Measurements from ENCODE around the gene C9orf50. TPM values are rescaled to one million over a fixed set of nuclear protein-coding genes. Genes with fewer than 3 reads are reported as not detected.

C9orf50 gene
- total RNA-seq, 4 donors from 2014 or later, result 0.64 TPM; not detected in 3

GRCh38 chr9:129633848-129634247 is 12.9 kb upstream of the C9orf50 start:
- 83% methylated on average over 12 of the region's 13 CpGs for WGBS
- Histone ChIP-seq H3K4me1 (peaks cover 37% of the 10 kb centered on the region), H3K4me3 (no peak overlapping the region), H3K27ac (no peak overlapping the region), H3K27me3 (no peaks in the 10 kb centered on the region), H3K36me3 (peaks cover 63% of the 10 kb centered on the region), H3K9me3 (no peaks in the 10 kb centered on the region)
- TF ChIP-seq, protein P1, sequence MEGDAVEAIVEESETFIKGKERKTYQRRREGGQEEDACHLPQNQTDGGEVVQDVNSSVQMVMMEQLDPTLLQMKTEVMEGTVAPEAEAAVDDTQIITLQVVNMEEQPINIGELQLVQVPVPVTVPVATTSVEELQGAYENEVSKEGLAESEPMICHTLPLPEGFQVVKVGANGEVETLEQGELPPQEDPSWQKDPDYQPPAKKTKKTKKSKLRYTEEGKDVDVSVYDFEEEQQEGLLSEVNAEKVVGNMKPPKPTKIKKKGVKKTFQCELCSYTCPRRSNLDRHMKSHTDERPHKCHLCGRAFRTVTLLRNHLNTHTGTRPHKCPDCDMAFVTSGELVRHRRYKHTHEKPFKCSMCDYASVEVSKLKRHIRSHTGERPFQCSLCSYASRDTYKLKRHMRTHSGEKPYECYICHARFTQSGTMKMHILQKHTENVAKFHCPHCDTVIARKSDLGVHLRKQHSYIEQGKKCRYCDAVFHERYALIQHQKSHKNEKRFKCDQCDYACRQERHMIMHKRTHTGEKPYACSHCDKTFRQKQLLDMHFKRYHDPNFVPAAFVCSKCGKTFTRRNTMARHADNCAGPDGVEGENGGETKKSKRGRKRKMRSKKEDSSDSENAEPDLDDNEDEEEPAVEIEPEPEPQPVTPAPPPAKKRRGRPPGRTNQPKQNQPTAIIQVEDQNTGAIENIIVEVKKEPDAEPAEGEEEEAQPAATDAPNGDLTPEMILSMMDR (IDR thresholded peaks at IDR 0.05), result no peak
- TF ChIP-seq POLR2A (IDR thresholded peaks at IDR 0.05) (no peak), POLR2AphosphoS5 (IDR thresholded peaks at IDR 0.05) (no peak), EP300 (IDR thresholded peaks at IDR 0.05) (no peak)
- no peak for DNase-seq (ENCODE audit: low spot score in 2 of 2)

DNA sequence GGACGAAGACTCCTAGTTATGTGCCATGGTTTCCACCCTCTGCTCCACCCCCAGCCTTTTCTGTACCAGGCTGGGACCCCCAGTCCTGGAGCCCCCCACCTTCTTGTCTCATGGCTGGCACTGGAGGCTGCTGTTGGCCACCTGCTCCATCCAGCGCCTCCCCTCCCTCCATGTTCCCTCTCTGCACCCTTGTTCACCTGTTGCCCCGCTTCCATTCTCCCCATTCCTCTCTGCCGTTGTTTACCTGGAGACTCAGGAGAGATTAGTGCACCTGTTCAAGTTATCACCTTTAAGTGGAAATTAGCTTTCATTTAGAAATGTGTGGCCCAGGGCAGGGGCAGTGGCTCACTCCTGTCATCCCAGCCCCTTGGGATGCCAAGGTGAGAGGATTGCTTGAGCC is 12.3 kb upstream of the C9orf50 start:
- Histone ChIP-seq H3K4me3 (no peak overlapping the region), H3K27me3 (no peaks in the 10 kb centered on the region), H3K9me3 (no peaks in the 10 kb centered on the region), H3K4me1 (peaks cover 43% of the 10 kb centered on the region), H3K27ac (no peak overlapping the region), H3K36me3 (peaks cover 57% of the 10 kb centered on the region)
- 88% methylated on average over 4 of the region's 4 CpGs for WGBS
- TF ChIP-seq, protein P1 (IDR thresholded peaks at IDR 0.05), result no peak
- TF ChIP-seq POLR2AphosphoS5 (IDR thresholded peaks at IDR 0.05) (no peak), EP300 (IDR thresholded peaks at IDR 0.05) (no peak), POLR2A (IDR thresholded peaks at IDR 0.05) (no peak)
- no peak for DNase-seq (ENCODE audit: low spot score in 2 of 2)

DNA sequence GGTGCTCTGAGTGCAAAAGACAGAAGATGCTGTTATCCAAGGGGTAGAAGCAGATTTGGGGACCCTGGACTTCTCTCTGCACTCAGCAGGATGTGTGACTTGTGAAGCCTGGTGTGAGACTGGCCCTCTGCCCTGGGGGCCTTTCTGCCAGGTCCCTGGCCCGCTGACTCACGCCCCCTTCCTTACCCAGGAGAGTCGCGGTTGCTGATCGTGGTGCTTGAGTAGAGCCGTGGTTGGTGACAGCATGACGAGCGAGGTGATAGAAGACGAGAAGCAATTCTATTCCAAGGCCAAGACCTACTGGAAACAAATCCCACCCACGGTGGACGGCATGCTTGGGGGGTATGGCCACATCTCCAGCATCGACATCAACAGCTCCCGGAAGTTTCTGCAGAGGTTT is 11.6 kb upstream of the C9orf50 start:
- Histone ChIP-seq H3K9me3 (no peaks in the 10 kb centered on the region), H3K4me3 (no peak overlapping the region), H3K4me1 (peaks cover 51% of the 10 kb centered on the region), H3K27me3 (no peaks in the 10 kb centered on the region), H3K36me3 (peaks cover 50% of the 10 kb centered on the region), H3K27ac (no peak overlapping the region)
- DNase-seq (ENCODE audit: low spot score in 2 of 2), result no peak
- WGBS, result 77% methylated on average over 13 of the region's 13 CpGs
- TF ChIP-seq, protein P1 (IDR thresholded peaks at IDR 0.05), result no peak
- TF ChIP-seq EP300 (IDR thresholded peaks at IDR 0.05), result no peak
- no peak for TF ChIP-seq POLR2AphosphoS5 (IDR thresholded peaks at IDR 0.05)
- no peak for TF ChIP-seq POLR2A (IDR thresholded peaks at IDR 0.05)

DNA sequence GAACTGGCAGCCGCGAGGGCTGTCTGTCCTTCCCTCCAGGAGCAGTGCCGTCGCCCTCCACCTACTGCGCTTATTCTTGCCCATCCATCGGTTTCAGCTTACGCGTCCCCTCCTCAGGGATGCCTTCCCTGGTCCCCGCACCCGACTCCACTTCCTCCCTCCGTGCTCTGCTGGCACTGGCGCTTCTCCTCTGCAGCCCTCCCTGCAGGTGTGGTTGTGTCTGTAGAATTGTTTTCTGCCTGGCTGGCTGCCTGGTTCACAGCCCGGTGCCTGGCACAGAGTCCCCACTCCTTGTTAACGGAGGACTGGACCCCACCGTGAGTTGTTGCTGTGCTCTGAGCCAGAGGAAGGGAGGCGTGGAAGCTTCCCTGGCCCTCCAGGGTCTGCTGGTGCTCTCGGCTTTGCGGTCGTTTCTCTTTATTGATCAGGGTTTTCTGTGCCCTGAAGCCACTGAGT is 10.8 kb upstream of the C9orf50 start:
- Histone ChIP-seq H3K36me3 (peaks cover 42% of the 10 kb centered on the region), H3K4me1 (peaks cover 58% of the 10 kb centered on the region), H3K27me3 (no peaks in the 10 kb centered on the region), H3K4me3 (no peak overlapping the region), H3K9me3 (no peaks in the 10 kb centered on the region), H3K27ac (no peak overlapping the region)
- no peak for DNase-seq (ENCODE audit: low spot score in 2 of 2)
- 48% methylated on average over 15 of the region's 19 CpGs for WGBS
- TF ChIP-seq POLR2AphosphoS5 (IDR thresholded peaks at IDR 0.05), result no peak
- TF ChIP-seq EP300 (IDR thresholded peaks at IDR 0.05), result no peak

DNA sequence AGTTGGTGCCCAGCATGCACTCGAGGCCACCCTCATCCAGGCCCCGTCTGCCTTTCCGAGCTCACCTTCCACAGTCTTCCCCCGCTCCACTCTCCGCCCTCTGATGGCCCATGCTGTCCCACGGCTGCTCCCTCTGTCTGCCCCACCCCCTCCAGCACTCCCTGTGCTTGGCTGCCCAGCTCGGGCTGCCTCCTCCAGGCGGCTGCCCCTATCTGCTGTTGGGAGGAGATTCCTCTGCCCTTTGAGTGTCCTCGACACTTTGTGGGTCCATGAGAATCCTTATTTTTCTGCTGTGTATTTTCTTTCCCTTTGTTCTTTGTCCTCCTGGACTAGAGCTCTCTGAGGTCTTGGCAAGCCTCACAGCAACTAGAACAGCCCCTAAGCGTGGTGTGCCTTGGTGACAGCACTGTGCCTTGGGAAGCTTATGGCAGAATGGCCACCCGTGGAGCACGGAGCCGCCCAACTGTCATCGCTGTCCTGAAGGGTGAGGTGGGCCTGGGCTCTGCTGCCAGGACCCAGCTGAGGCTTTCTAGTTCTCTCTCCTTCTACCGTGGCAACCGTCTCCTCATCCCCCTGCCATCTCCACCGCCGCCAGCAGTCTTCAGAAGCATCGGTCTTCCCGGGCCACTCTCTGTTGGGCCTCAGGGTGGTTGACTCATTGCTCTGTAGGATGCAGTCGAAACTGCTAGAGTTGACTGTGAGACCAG is 10.2 kb upstream of the C9orf50 start:
- peaks cover 36% of the 10 kb centered on the region for H3K36me3 ChIP-seq
- TF ChIP-seq POLR2AphosphoS5 (IDR thresholded peaks at IDR 0.05) (no peak), POLR2A (IDR thresholded peaks at IDR 0.05) (no peak), EP300 (IDR thresholded peaks at IDR 0.05) (no peak)
- TF ChIP-seq, protein P1 (IDR thresholded peaks at IDR 0.05), result no peak
- no peaks in the 10 kb centered on the region for H3K27me3 ChIP-seq
- H3K27ac ChIP-seq, result no peak overlapping the region
- H3K4me1 ChIP-seq, result peaks cover 62% of the 10 kb centered on the region
- no peaks in the 10 kb centered on the region for H3K9me3 ChIP-seq
- no peak overlapping the region for H3K4me3 ChIP-seq
- 65% methylated on average over 21 of the region's 21 CpGs for WGBS
- DNase-seq (ENCODE audit: low spot score in 2 of 2), result no peak
